K562 (cell line): Measurements from ENCODE around the gene GDAP2. TPM values are rescaled to one million over a fixed set of nuclear protein-coding genes. Genes with fewer than 3 reads are reported as not detected.

Experiments used
- ATAC-seq: fragments of 200-7000 bp; cut with Tn5 transposase; 3 replicates; pipeline ENCODE4 v1.9.1; 2020; ENCODE audit warnings: moderate library complexity
- BruUV-seq: library from RNA; stranded (reverse); fragments of 400-500 nt; replicated peaks from 2 replicates; lab custom pipeline; 2021; lab: Mats Ljungman, UMichigan
- CTCF ChIA-PET: fragments of 300-600 bp; formaldehyde crosslinking; extraction: SDS; loops from one replicate; lab custom pipeline; 2021; ENCODE audit warnings: low intra/inter-chr PET ratio; lab: Yijun Ruan, JAX
- POLR2A ChIA-PET: fragments of 300-600, 350-650 bp; sonication (Branson Sonifier 250); formaldehyde crosslinking; extraction: SDS; loops from one replicate; lab custom pipeline; 2021; ENCODE audit warnings: antibody characterized with exemption, inconsistent platforms; lab: Yijun Ruan, JAX
- DNase-seq, 4 experiments: peaks; one replicate each; pipeline versions ENCODE4 v3.0.0 to v3.0.0-alpha.2; 2011 to 2018; ENCODE audit warnings: low spot score in 3 of 4, mixed read lengths in 3 of 4; ENCODE audit errors: extremely low read depth in 1 of 4
- FAIRE-seq: peaks from 2 replicates; lab custom pipeline; 2011; peaks lifted over from hg19 to GRCh38; lab: Jason Lieb, UNC
- H2AFZ ChIP-seq: 2 replicates; pipeline ENCODE4 v1.6.0; 2011; ENCODE audit warnings: low read depth, low read length, control low read depth, inconsistent platforms
- H3K27ac ChIP-seq: fragments of 200-600 bp; 3 replicates; pipeline ENCODE4 v1.8.0; 2011; ENCODE audit warnings: low read depth, mild to moderate bottlenecking, control low read depth, inconsistent platforms, low read length, moderate library complexity, mixed read lengths; ENCODE audit errors: extremely low read depth
- H3K27me3 ChIP-seq, 2 experiments: fragments of 300-600 bp in 1 of 2; 2 replicates in 1 of 2; 3 replicates in 1 of 2; pipeline versions ENCODE4 v1.6.0 to v1.8.0; 2011; ENCODE audit warnings: inconsistent platforms in 2 of 2, low read length in 2 of 2, mild to moderate bottlenecking in 1 of 2, mixed read lengths in 1 of 2, moderate library complexity in 1 of 2; ENCODE audit not compliant: control insufficient read depth in 2 of 2, insufficient read depth in 2 of 2
- H3K36me3 ChIP-seq: fragments of 300-600 bp; 3 replicates; pipeline ENCODE4 v1.8.0; 2011; ENCODE audit warnings: mild to moderate bottlenecking, low read length, inconsistent platforms; ENCODE audit not compliant: control insufficient read depth, insufficient read depth
- H3K4me1 ChIP-seq, 2 experiments: fragments of 200-600 bp in 1 of 2; replicated peaks in 1 of 2; 2 replicates in 1 of 2; 3 replicates in 1 of 2; pipeline versions ENCODE4 v1.5.1 to v1.8.0; 2011; ENCODE audit warnings: inconsistent platforms in 2 of 2, low read length in 2 of 2, mild to moderate bottlenecking in 1 of 2, mixed read lengths in 1 of 2, moderate library complexity in 1 of 2; ENCODE audit not compliant: control insufficient read depth in 2 of 2, insufficient read depth in 2 of 2
- H3K4me2 ChIP-seq: 2 replicates; pipeline ENCODE4 v1.6.1; 2011; ENCODE audit warnings: low read length, control low read depth, inconsistent platforms, mixed read lengths; ENCODE audit not compliant: insufficient read depth
- H3K4me3 ChIP-seq: fragments of 200-600 bp; sonication (generic), shearing (Covaris generic); 2 replicates; pipeline ENCODE4 v1.5.1; 2016; ENCODE audit warnings: control low read depth, inconsistent platforms
- H3K79me2 ChIP-seq: fragments of 200-600 bp; 3 replicates; pipeline ENCODE4 v1.8.0; 2011; ENCODE audit warnings: low read length, inconsistent platforms; ENCODE audit not compliant: control insufficient read depth, insufficient read depth
- H3K9ac ChIP-seq, 2 experiments: 2 replicates each; pipeline versions ENCODE4 v1.6.0 to v1.6.1; 2011; ENCODE audit warnings: low read depth in 2 of 2, low read length in 2 of 2, control low read depth in 1 of 2, inconsistent platforms in 1 of 2, mild to moderate bottlenecking in 1 of 2, mixed read lengths in 1 of 2; ENCODE audit not compliant: insufficient read depth in 1 of 2
- H3K9me1 ChIP-seq: one replicate; pipeline ENCODE4 v1.6.0; 2011; ENCODE audit warnings: inconsistent platforms, mild to moderate bottlenecking, low read length, moderate library complexity; ENCODE audit not compliant: control insufficient read depth, insufficient read depth
- H3K9me3 ChIP-seq: replicated peaks from 2 replicates; pipeline ENCODE4 v1.5.1; 2011; ENCODE audit warnings: low read depth, low read length, inconsistent platforms; ENCODE audit not compliant: control insufficient read depth, insufficient read depth
- H4K20me1 ChIP-seq: replicated peaks from 2 replicates; pipeline ENCODE4 v1.6.1; 2011; ENCODE audit warnings: low read length, inconsistent platforms, mixed read lengths; ENCODE audit not compliant: control insufficient read depth, insufficient read depth
- BRD4 ChIP-seq: fragments of 200-600 bp; sonication (generic); IDR thresholded peaks from 2 replicates; pipeline ENCODE4 v1.6.1; 2017; ENCODE audit warnings: inconsistent platforms
- FIP1L1 ChIP-seq: fragments of 200-400 bp; formaldehyde crosslinking; IDR thresholded peaks from 2 replicates; pipeline ENCODE4 v1.6.1; 2018; ENCODE audit warnings: mild to moderate bottlenecking, low read depth, low read length; ENCODE audit not compliant: poor library complexity, severe bottlenecking
- MITF ChIP-seq: IDR thresholded peaks from 2 replicates; pipeline ENCODE4 v1.6.1; 2014; ENCODE audit warnings: antibody characterized with exemption
- ZBTB12 ChIP-seq: fragments of 250-450 bp; sonication (Bioruptor Pico); IDR thresholded peaks from 2 replicates; pipeline ENCODE4 v1.4.0; 2020
- ZNF57 ChIP-seq: fragments of 450-650 bp; formaldehyde crosslinking; IDR thresholded peaks from 2 replicates; pipeline ENCODE4 v1.4.0; 2020; ENCODE audit warnings: mild to moderate bottlenecking, moderate library complexity
- ZNF644 ChIP-seq: fragments of 200-800 bp; sonication (Bioruptor generic); IDR thresholded peaks from 2 replicates; pipeline ENCODE4 v1.6.1; 2016; ENCODE audit warnings: low read depth, missing genetic modification characterization, missing compliant biosample characterization
- ZNF766 ChIP-seq: fragments of 200-800 bp; sonication (Bioruptor generic); conservative IDR thresholded peaks from 2 replicates; pipeline ENCODE4 v1.6.1; 2016; ENCODE audit warnings: missing genetic modification characterization, missing compliant biosample characterization
- WGBS: fragments of 100-300 bp; shearing (Covaris generic); methylation state at CpG from one replicate; pipeline ENCODE4 v1.1.6; 2016; ENCODE audit warnings: low coverage, mixed read lengths; ENCODE audit not compliant: insufficient coverage; ENCODE audit errors: missing lambda C conversion rate; 5-methylcytosine and 5-hydroxymethylcytosine counted together
- in situ Hi-C: fragments of 300-500 bp; cut with MboI; formaldehyde crosslinking; loops from 4 replicates; pipeline ENCODE4 v1.15.0; 2018; ENCODE audit warnings: inconsistent platforms, mixed read lengths
- intact Hi-C: fragments of 100-400 bp; cut with micrococcal nuclease; formaldehyde crosslinking; loops from 2 replicates; pipeline ENCODE4 v1.14.2; 2022
- polyA plus RNA-seq, 8 experiments: library from polyadenylated mRNA; depleted of rRNA in 4 of 8; stranded (reverse) in 5 of 8; unstranded in 3 of 8; fragments of >200 nt; fragmentation: Nextera tagmentation in 2 of 8; fragmentation: Illumina TruSeq in 1 of 8; extraction: Ambion mirVana in 2 of 8; extraction: Trizol in 1 of 8; gene quantifications; 2 replicates each; pipeline versions ENCODE4 v1.2.1 to v1.2.3, GENCODE V29; 2011 to 2014; ENCODE audit warnings: inconsistent platforms in 1 of 8, missing spikeins in 1 of 8
- total RNA-seq, 7 experiments: library from RNA; depleted of rRNA in 6 of 7; stranded (reverse); fragments of >200 nt in 6 of 7; fragmentation: Illumina TruSeq in 2 of 7; extraction: Trizol in 2 of 7; gene quantifications; 2 replicates each; pipeline versions ENCODE4 v1.2.1 to v1.2.3, GENCODE V29; 2011 to 2021; ENCODE audit warnings: low replicate concordance in 1 of 7

GDAP2 gene
- total and polyA plus RNA-seq, 9 of the 15 experiments (the other 6 are each of a cell fraction or from before 2014, with no cell fraction given), result 4.1 to 23.1 (median 13.2) TPM

- no peak overlapping the region for H2AFZ ChIP-seq
- intact Hi-C loops (no loop called here), in situ Hi-C loops (no loop called here)
- WGBS, result 76% methylated on average over 3 of the region's 3 CpGs
- H4K20me1 ChIP-seq, result no peaks in the 10 kb centered on the region
- H3K4me1 ChIP-seq, result no peaks in the 10 kb centered on the region
- TF ChIP-seq FIP1L1 (no peak), ZNF57 (CRISPR knock-in tag) (no peak)
- ChIA-PET POLR2A (no interaction called here), CTCF (no interaction called here)
- no peaks in the 10 kb centered on the region for H3K9me3 ChIP-seq
- H3K4me3 ChIP-seq, result no peak overlapping the region
- no peaks in the 10 kb centered on the region for H3K27me3 ChIP-seq
- no peaks in the 10 kb centered on the region for H3K9me1 ChIP-seq
- no peak overlapping the region for H3K27ac ChIP-seq
- peaks cover 84% of the 10 kb centered on the region for H3K36me3 ChIP-seq
- BruUV-seq, result TSS peak; percentile 13
- no peaks in the 10 kb centered on the region for H3K79me2 ChIP-seq
- DNase-seq, result no peak
- ATAC-seq, result no peak
- H3K9ac ChIP-seq, result no peak overlapping the region
- H3K4me2 ChIP-seq, result no peak overlapping the region
- no peak for FAIRE-seq
Observed at GRCh38 chr1:117959364-117959763, 29.9 kb upstream of the GDAP2 start.

- intact Hi-C loops (no loop called here), in situ Hi-C loops (no loop called here)
- H3K36me3 ChIP-seq, result peaks cover 100% of the 10 kb centered on the region
- no peaks in the 10 kb centered on the region for H3K9me1 ChIP-seq
- H3K4me1 ChIP-seq, result no peaks in the 10 kb centered on the region
- DNase-seq (no peak), ATAC-seq (no peak), FAIRE-seq (no peak)
- BruUV-seq, result no TSS peak
- no peak overlapping the region for H3K27ac ChIP-seq
- H3K79me2 ChIP-seq, result no peaks in the 10 kb centered on the region
- H3K27me3 ChIP-seq, result no peaks in the 10 kb centered on the region
- H3K4me2 ChIP-seq, result no peak overlapping the region
- no peak overlapping the region for H3K4me3 ChIP-seq
- H3K9me3 ChIP-seq, result no peaks in the 10 kb centered on the region
- ChIA-PET CTCF (no interaction called here), POLR2A (no interaction called here)
- no peaks in the 10 kb centered on the region for H4K20me1 ChIP-seq
- H2AFZ ChIP-seq, result no peak overlapping the region
- H3K9ac ChIP-seq, result no peak overlapping the region
- WGBS, result 100% methylated on average over 1 of the region's 1 CpG
- TF ChIP-seq ZNF766 (no peak), ZNF644 (no peak), BRD4 (no peak), ZBTB12 (no peak), MITF (no peak)
Observed at GRCh38 chr1:117952386-117952785, 23.0 kb upstream of the GDAP2 start.
